Natural killer cell (primary cell): ENCODE measurements around the gene PTCH1. TPM values are rescaled to one million over a fixed set of nuclear protein-coding genes. Genes with fewer than 3 reads are reported as not detected.

Source experiments
- ATAC-seq, 3 donors: fragments of 150-1000 bp in 2 of 3; fragments of 200-7000 bp in 1 of 3; cut with Tn5 transposase; 1 replicate in 1 of 3; 2 replicates in 2 of 3; pipeline ENCODE4 v1.10.0; 2021; ENCODE audit warnings: mild to moderate bottlenecking in 2 of 3, moderate library complexity in 2 of 3
- DNase-seq, 2 donors: peaks; one replicate each; pipeline versions ENCODE4 v3.0.0 to v3.0.0-alpha.2; 2013 to 2021; ENCODE audit warnings: mixed read lengths in 1 of 2
- H3K27ac ChIP-seq: one replicate; pipeline ENCODE4 v1.5.1; 2013; ENCODE audit warnings: mild to moderate bottlenecking, low read length
- H3K27me3 ChIP-seq: one replicate; pipeline ENCODE4 v1.6.1; 2013; ENCODE audit warnings: low read length; ENCODE audit not compliant: control insufficient read depth, insufficient read depth
- H3K36me3 ChIP-seq: one replicate; pipeline ENCODE4 v1.6.1; 2013; ENCODE audit warnings: low read length; ENCODE audit not compliant: control insufficient read depth, insufficient read depth
- H3K4me1 ChIP-seq: one replicate; pipeline ENCODE4 v1.6.1; 2013; ENCODE audit warnings: low read length; ENCODE audit not compliant: control insufficient read depth, insufficient read depth
- H3K4me3 ChIP-seq: one replicate; pipeline ENCODE4 v1.5.1; 2013; ENCODE audit warnings: low read length
- H3K9me3 ChIP-seq: one replicate; pipeline ENCODE4 v1.6.1; 2013; ENCODE audit warnings: low read length; ENCODE audit not compliant: control insufficient read depth, insufficient read depth
- H3K27ac Mint-ChIP-seq, 2 donors: one replicate each; pipeline ENCODE4 v1.8.0; 2022; ENCODE audit warnings: mild to moderate bottlenecking in 2 of 2, mixed read lengths in 2 of 2, moderate library complexity in 1 of 2
- H3K27me3 Mint-ChIP-seq, 2 donors: one replicate each; pipeline ENCODE4 v1.8.0; 2022; ENCODE audit warnings: low read depth in 2 of 2, mixed read lengths in 2 of 2
- H3K36me3 Mint-ChIP-seq: one replicate; pipeline ENCODE4 v1.8.0; 2022; ENCODE audit warnings: mixed read lengths
- H3K4me1 Mint-ChIP-seq, 2 donors: one replicate each; pipeline ENCODE4 v1.8.0; 2022; ENCODE audit warnings: mixed read lengths in 2 of 2
- H3K4me3 Mint-ChIP-seq: one replicate; pipeline ENCODE4 v1.8.0; 2022; ENCODE audit warnings: mild to moderate bottlenecking, moderate library complexity, mixed read lengths
- H3K9me3 Mint-ChIP-seq, 2 donors: one replicate each; pipeline ENCODE4 v1.8.0; 2022; ENCODE audit warnings: mixed read lengths in 2 of 2
- WGBS: methylation state at CpG from one replicate; pipeline ENCODE4 v1.1.7; 2013; ENCODE audit warnings: missing lambda C conversion rate; ENCODE audit not compliant: insufficient coverage; 5-methylcytosine and 5-hydroxymethylcytosine counted together
- intact Hi-C: fragments of 100-400 bp; cut with micrococcal nuclease; formaldehyde crosslinking; loops from one replicate; pipeline ENCODE4 v1.14.2; 2022
- total RNA-seq, 4 donors: library from RNA; stranded (reverse); fragments of 120-200 nt in 1 of 4; gene quantifications; one replicate each; pipeline versions ENCODE4 v1.2.3 to v1.2.4, GENCODE V29; 2013 to 2022
- TF ChIP-seq, protein P1 (sequence below): fragments of 200-600 bp; IDR thresholded peaks from one replicate; pipeline ENCODE4 v1.8.0; 2022; ENCODE audit warnings: antibody characterized with exemption

PTCH1 gene
- total RNA-seq, 3 donors from 2014 or later (not counting 1 experiment from before 2014, with no cell fraction given), result 60.9 to 127 (median 82.1) TPM

GRCh38 chr9:95449016-95449415 is 67.8 kb downstream of the PTCH1 start:
- no peaks in the 10 kb centered on the region for H3K9me3 Mint-ChIP-seq
- WGBS, result 93% methylated on average over 22 of the region's 22 CpGs
- no peak for ATAC-seq
- no peaks in the 10 kb centered on the region for H3K9me3 ChIP-seq
- intact Hi-C loops, result no loop called here
- TF ChIP-seq, protein P1, sequence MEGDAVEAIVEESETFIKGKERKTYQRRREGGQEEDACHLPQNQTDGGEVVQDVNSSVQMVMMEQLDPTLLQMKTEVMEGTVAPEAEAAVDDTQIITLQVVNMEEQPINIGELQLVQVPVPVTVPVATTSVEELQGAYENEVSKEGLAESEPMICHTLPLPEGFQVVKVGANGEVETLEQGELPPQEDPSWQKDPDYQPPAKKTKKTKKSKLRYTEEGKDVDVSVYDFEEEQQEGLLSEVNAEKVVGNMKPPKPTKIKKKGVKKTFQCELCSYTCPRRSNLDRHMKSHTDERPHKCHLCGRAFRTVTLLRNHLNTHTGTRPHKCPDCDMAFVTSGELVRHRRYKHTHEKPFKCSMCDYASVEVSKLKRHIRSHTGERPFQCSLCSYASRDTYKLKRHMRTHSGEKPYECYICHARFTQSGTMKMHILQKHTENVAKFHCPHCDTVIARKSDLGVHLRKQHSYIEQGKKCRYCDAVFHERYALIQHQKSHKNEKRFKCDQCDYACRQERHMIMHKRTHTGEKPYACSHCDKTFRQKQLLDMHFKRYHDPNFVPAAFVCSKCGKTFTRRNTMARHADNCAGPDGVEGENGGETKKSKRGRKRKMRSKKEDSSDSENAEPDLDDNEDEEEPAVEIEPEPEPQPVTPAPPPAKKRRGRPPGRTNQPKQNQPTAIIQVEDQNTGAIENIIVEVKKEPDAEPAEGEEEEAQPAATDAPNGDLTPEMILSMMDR, result no peak
- DNase-seq, result no peak
- H3K4me1 ChIP-seq, result peaks cover 13% of the 10 kb centered on the region
- H3K36me3 ChIP-seq, result peaks cover 12% of the 10 kb centered on the region
- no peak overlapping the region for H3K27ac ChIP-seq
- peak overlapping the region in 1 of 2 donors; percentile 38 for H3K27ac Mint-ChIP-seq
- H3K4me3 Mint-ChIP-seq, result no peak overlapping the region
- H3K27me3 ChIP-seq, result no peaks in the 10 kb centered on the region
- H3K27me3 Mint-ChIP-seq, result peaks cover 0 to 4% of the 10 kb centered on the region in 2 donors
- peaks cover 16 to 17% of the 10 kb centered on the region in 2 donors for H3K4me1 Mint-ChIP-seq
- no peak overlapping the region for H3K4me3 ChIP-seq
- H3K36me3 Mint-ChIP-seq, result peaks cover 36% of the 10 kb centered on the region

DNA sequence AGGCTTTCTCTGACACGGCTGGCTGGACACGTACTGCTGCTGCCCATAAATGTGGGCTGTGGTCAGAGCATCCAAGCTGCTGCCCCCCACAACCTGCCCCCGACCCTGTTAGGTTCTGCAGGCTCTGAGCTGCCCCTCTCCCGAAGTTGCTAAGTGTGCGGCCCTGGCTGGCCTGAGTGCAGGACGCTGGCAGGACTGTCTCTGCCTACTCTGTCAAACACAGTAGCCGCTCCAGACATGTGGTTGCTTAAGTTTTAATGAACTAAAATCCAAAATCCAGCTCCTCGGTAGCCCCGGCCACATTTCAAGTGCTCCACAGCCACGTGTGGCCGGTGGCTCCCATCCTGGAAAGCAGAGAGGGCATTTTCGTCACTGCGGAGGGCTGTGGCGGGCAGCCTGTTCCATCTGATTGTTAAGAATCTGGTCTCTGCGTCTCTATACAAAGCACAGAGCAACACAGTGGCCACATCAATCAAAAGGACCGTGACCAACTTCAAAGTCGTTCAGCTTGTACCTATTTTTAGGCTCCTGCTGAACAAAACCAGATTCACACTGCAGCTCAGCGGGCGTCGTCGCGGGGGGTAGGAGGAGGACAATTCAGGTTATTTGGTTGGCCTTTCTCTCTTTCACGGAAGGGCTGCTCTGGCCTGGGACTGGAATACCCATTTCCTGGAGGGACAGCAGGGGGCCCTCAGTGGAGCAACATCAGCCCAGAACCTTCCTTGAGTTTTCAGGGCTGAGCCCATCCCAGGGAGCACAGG is 68.9 kb downstream of the PTCH1 start:
- H3K27ac Mint-ChIP-seq, result peak overlapping the region; percentile 23 to 40
- no peaks in the 10 kb centered on the region for H3K9me3 Mint-ChIP-seq
- TF ChIP-seq, protein P1, result no peak
- Histone ChIP-seq H3K27me3 (no peaks in the 10 kb centered on the region), H3K9me3 (no peaks in the 10 kb centered on the region), H3K27ac (no peak overlapping the region), H3K4me1 (peaks cover 13% of the 10 kb centered on the region), H3K36me3 (peaks cover 9% of the 10 kb centered on the region), H3K4me3 (no peak overlapping the region)
- H3K27me3 Mint-ChIP-seq, result peaks cover 0 to 4% of the 10 kb centered on the region in 2 donors
- H3K4me1 Mint-ChIP-seq, result peaks cover 16 to 17% of the 10 kb centered on the region in 2 donors
- H3K36me3 Mint-ChIP-seq, result peaks cover 27% of the 10 kb centered on the region
- 58% methylated on average over 23 of the region's 23 CpGs for WGBS
- intact Hi-C loops, result no loop called here
- no peak overlapping the region for H3K4me3 Mint-ChIP-seq
- DNase-seq (peak in 1 of 2 donors; percentile 11), ATAC-seq (no peak)

DNA sequence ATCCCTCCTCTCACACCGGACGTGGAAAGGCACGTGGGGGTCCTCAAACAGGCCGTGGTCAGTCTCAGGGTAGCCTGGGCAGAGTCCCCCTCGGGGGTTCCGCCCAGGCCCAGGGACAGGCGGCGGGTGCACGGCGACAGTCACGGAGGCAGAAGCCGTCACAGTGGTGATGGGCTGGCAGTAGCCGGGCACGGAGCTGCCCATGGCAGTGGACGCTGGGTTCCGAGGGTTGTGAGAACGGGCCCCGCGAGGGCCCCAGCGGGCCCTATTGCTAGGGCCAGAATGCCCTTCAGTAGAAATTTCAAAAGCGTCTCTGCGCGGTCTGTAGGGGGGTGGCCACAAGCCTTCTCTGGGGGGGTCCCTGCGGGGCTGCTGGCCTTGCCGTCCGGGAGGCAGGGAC is 69.8 kb downstream of the PTCH1 start:
- Mint-ChIP-seq H3K4me3 (no peak overlapping the region), H3K27ac (no peak overlapping the region), H3K9me3 (no peaks in the 10 kb centered on the region), H3K36me3 (peaks cover 19% of the 10 kb centered on the region), H3K4me1 (peaks cover 11 to 16% of the 10 kb centered on the region in 2 donors), H3K27me3 (peaks cover 0 to 4% of the 10 kb centered on the region in 2 donors)
- peaks cover 9% of the 10 kb centered on the region for H3K36me3 ChIP-seq
- no peaks in the 10 kb centered on the region for H3K9me3 ChIP-seq
- WGBS, result 97% methylated on average over 26 of the region's 26 CpGs
- no peak overlapping the region for H3K27ac ChIP-seq
- DNase-seq (no peak), ATAC-seq (no peak)
- no peaks in the 10 kb centered on the region for H3K27me3 ChIP-seq
- H3K4me1 ChIP-seq, result peaks cover 13% of the 10 kb centered on the region
- TF ChIP-seq, protein P1, result no peak
- intact Hi-C loops, result no loop called here
- H3K4me3 ChIP-seq, result no peak overlapping the region
